Liver (tissue), 3 donors: ENCODE measurements around the gene ENAH.

Experiments used
- ATF3 ChIP-seq: IDR thresholded peaks from 2 replicates; pipeline ENCODE4 v1.6.1; 2016; ENCODE audit warnings: antibody characterized with exemption
- CTCF ChIP-seq: fragments of 150-350 bp; IDR thresholded peaks from 2 replicates; pipeline ENCODE4 v1.5.1; 2017; ENCODE audit warnings: improper control_type of control experiment, low read depth, low read length; ENCODE audit not compliant: missing input control
- FOXA1 ChIP-seq: IDR thresholded peaks from 2 replicates; pipeline ENCODE4 v1.6.1; 2016; ENCODE audit warnings: antibody characterized with exemption
- GABPA ChIP-seq, 2 donors: IDR thresholded peaks in 1 of 2; conservative IDR thresholded peaks in 1 of 2; 2 replicates each; pipeline ENCODE4 v1.6.1; 2016; ENCODE audit warnings: antibody characterized with exemption in 2 of 2, mild to moderate bottlenecking in 1 of 2, moderate library complexity in 1 of 2
- MAX ChIP-seq: IDR thresholded peaks from 2 replicates; pipeline ENCODE4 v1.6.1; 2016; ENCODE audit warnings: antibody characterized with exemption
- RAD21 ChIP-seq, 2 donors: IDR thresholded peaks; 2 replicates each; pipeline ENCODE4 v1.6.1; 2016; ENCODE audit warnings: antibody characterized with exemption in 2 of 2, mild to moderate bottlenecking in 2 of 2
- REST ChIP-seq: IDR thresholded peaks from 2 replicates; pipeline ENCODE4 v1.6.1; 2016; ENCODE audit warnings: antibody characterized with exemption, mild to moderate bottlenecking
- TAF1 ChIP-seq: conservative IDR thresholded peaks from 2 replicates; pipeline ENCODE4 v1.6.1; 2016; ENCODE audit warnings: antibody characterized with exemption, mild to moderate bottlenecking
- YY1 ChIP-seq: IDR thresholded peaks from 2 replicates; pipeline ENCODE4 v1.6.1; 2016; ENCODE audit warnings: antibody characterized with exemption, mild to moderate bottlenecking
- ZBTB33 ChIP-seq: IDR thresholded peaks from 2 replicates; pipeline ENCODE4 v1.6.1; 2016; ENCODE audit warnings: antibody characterized with exemption
- donor health status: healthy.
- donor health status: healthy.

- TF ChIP-seq CTCF (no peak), MAX (no peak), ATF3 (no peak), TAF1 (no peak), ZBTB33 (no peak), RAD21 (IDR thresholded peaks at IDR 0.05) (no peak), GABPA (IDR thresholded peaks at IDR 0.05 in 1 of 2, conservative IDR thresholded peaks at IDR 0.05 in 1 of 2) (no peak), REST (no peak), YY1 (no peak), FOXA1 (no peak)
Measured at GRCh38 chr1:225485226-225485625, 167.7 kb downstream of the ENAH start.
